OCI-LY3 (cell line): ENCODE measurements around the gene DELE1.

Source experiments
- EZH2phosphoT487 ChIP-seq: fragments of 200-600 bp; shearing (Covaris generic); IDR thresholded peaks from 2 replicates; pipeline ENCODE4 v1.6.1; 2018; ENCODE audit warnings: antibody characterized with exemption, mixed run types, low read depth
- TF ChIP-seq, protein P1 (sequence below): fragments of 200-600, 300-600 bp; sonication (generic); IDR thresholded peaks from 2 replicates; pipeline ENCODE4 v1.5.1; 2014; ENCODE audit warnings: antibody characterized with exemption, low read length, low read depth

DNA sequence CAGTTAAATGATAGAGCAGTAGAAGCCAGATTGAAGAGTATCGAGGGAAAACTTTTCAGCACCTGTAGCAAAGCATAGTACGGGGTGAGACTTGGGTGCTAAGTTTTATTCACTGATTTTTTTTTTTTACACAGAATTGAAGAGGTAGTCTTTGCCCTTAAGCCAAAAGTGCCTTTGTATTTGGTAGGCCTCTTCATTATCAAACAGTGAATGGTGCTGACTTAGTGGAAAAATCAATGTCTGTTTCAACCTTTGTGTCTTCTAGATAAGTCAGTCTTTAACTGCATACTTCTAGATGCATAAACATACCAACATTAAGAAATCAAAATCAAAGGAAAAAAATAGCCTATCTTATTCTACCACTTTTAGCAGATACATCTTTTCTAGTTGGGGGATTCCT lies 59.0 kb downstream of the DELE1 start:
- TF ChIP-seq EZH2phosphoT487: no peak
- TF ChIP-seq, protein P1, sequence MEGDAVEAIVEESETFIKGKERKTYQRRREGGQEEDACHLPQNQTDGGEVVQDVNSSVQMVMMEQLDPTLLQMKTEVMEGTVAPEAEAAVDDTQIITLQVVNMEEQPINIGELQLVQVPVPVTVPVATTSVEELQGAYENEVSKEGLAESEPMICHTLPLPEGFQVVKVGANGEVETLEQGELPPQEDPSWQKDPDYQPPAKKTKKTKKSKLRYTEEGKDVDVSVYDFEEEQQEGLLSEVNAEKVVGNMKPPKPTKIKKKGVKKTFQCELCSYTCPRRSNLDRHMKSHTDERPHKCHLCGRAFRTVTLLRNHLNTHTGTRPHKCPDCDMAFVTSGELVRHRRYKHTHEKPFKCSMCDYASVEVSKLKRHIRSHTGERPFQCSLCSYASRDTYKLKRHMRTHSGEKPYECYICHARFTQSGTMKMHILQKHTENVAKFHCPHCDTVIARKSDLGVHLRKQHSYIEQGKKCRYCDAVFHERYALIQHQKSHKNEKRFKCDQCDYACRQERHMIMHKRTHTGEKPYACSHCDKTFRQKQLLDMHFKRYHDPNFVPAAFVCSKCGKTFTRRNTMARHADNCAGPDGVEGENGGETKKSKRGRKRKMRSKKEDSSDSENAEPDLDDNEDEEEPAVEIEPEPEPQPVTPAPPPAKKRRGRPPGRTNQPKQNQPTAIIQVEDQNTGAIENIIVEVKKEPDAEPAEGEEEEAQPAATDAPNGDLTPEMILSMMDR: no peak
